H1 (cell line): ENCODE results near the gene MARS1. TPM values are rescaled to one million over a fixed set of nuclear protein-coding genes. Genes with fewer than 3 reads are reported as not detected.

Experiments used
- CHD1 ChIP-seq: IDR thresholded peaks from 2 replicates; pipeline ENCODE4 v1.6.1; 2012; ENCODE audit warnings: low read depth, low read length, improper control_type of control experiment
- CHD7 ChIP-seq: fragments of 300-600 bp; sonication (generic); IDR thresholded peaks from 2 replicates; pipeline ENCODE4 v1.7.1; 2012; ENCODE audit warnings: low read length, moderate library complexity, mild to moderate bottlenecking, inconsistent platforms; ENCODE audit not compliant: insufficient replicate concordance
- EZH2 ChIP-seq: fragments of 200-600 bp; sonication (generic); IDR thresholded peaks from 2 replicates; pipeline ENCODE4 v1.7.1; 2012; ENCODE audit warnings: low read depth, mild to moderate bottlenecking, moderate library complexity, low read length, inconsistent platforms; ENCODE audit not compliant: severe bottlenecking
- NRF1 ChIP-seq: IDR thresholded peaks from 2 replicates; pipeline ENCODE4 v1.6.1; 2011; ENCODE audit warnings: mild to moderate bottlenecking, low read depth, low read length, improper control_type of control experiment
- SIN3A ChIP-seq, 2 experiments: IDR thresholded peaks in 1 of 2; conservative IDR thresholded peaks in 1 of 2; 2 replicates each; pipeline ENCODE4 v1.6.1; 2011 to 2012; ENCODE audit warnings: low read length in 2 of 2, improper control_type of control experiment in 1 of 2, low read depth in 1 of 2, mild to moderate bottlenecking in 1 of 2
- polyA plus RNA-seq, 7 experiments: library from polyadenylated mRNA; depleted of rRNA in 3 of 7; stranded (reverse) in 5 of 7; unstranded in 2 of 7; fragments of >200 nt in 5 of 7; fragments of 200-250 nt in 2 of 7; gene quantifications; 1 replicate in 5 of 7; 2 replicates in 1 of 7; 4 replicates in 1 of 7; pipeline versions ENCODE4 v1.2.1 to v1.2.3, GENCODE V29; 2011 to 2013; ENCODE audit warnings: missing spikeins in 2 of 7, mixed read lengths in 2 of 7
- total RNA-seq: library from RNA; stranded (reverse); fragmentation: NEBNext Ultra II Directional; extraction: Animal tissue kit (Norgen Biotek cat#: 25700); gene quantifications from 2 replicates; pipeline ENCODE4 v1.2.1, GENCODE V29; 2021

MARS1 gene
- total and polyA plus RNA-seq, 2 of the 8 experiments (the other 6 are each of a cell fraction or from before 2014, with no cell fraction given), result 194 to 407 TPM

GRCh38 chr12:57449375-57449774 is 38.5 kb upstream of the MARS1 start (continued):
- TF ChIP-seq SIN3A (conservative IDR thresholded peaks at IDR 0.05 in 1 of 2, IDR thresholded peaks at IDR 0.05 in 1 of 2; ENCODE audit: low read depth in 1 of 2, low read length in 2 of 2) (no peak), EZH2 (no peak), CHD1 (no peak), CHD7 (no peak), NRF1 (no peak)
